Sigmoid colon (tissue), 4 donors: ENCODE data around the gene NCAN.

Source experiments
- POLR2A ChIP-seq, 2 donors: fragments of 450-650 bp; IDR thresholded peaks; one replicate each; pipeline ENCODE4 v1.6.1; 2016; ENCODE audit warnings: antibody characterized with exemption in 2 of 2, mild to moderate bottlenecking in 2 of 2, moderate library complexity in 2 of 2
- POLR2AphosphoS5 ChIP-seq, 4 donors: sonication (generic); formaldehyde crosslinking; IDR thresholded peaks; one replicate each; pipeline ENCODE4 v1.6.1; 2017; ENCODE audit warnings: antibody characterized with exemption in 4 of 4
- TF ChIP-seq, protein P1 (sequence below), 4 experiments: fragments of 450-650 bp in 3 of 4; fragments of 200-600 bp in 1 of 4; IDR thresholded peaks; one replicate each; pipeline ENCODE4 v1.5.1; 2016 to 2019; ENCODE audit warnings: antibody characterized with exemption in 4 of 4, mild to moderate bottlenecking in 3 of 4, moderate library complexity in 2 of 4

DNA sequence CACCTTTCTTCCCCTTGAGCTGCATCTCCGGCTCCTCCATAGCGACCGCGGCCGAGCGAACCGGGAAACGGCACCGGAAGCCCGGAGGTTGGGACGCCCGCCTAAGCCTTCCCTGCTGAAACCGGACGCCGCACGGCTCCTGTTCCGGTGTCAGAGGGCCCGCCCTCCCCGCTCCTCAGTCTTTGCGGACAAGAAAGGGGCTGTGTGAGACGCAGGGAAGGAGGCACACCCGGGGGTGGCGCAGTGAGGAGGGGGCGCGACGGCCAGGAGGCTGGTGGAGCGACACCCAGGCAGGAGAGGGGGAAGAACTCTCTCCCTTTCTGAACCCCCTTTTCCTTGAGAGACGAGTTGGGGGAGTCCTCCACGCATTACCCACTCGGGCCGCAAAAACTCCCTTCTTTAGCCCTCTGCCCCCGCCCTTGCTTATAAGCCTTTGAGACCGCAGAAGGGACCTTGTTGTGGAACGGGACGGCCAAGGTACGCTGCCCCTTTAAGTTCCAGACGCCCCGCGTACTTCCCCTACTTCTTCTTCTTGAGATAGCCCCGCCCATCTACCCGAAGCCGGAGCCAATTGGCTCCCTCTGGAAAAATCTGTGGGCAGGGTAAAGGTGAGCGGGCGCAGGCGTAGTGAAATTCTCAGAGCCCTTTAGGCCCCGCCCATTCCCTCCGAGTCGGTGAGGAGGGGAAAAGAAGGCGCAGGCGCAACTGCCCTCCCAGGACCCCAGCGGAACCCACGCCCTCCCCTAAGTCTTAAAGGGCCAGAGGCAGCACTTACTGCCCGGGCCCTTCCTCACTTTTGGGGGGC lies 19.5 kb upstream of the NCAN start, which contains the start of the genes BORCS8 and RFXANK:
- TF ChIP-seq POLR2A (IDR thresholded peaks at IDR 0.05) (peak; percentile 29 to 62), POLR2AphosphoS5 (IDR thresholded peaks at IDR 0.05) (peak; percentile 33 to 76 (median 61))
- TF ChIP-seq, protein P1, sequence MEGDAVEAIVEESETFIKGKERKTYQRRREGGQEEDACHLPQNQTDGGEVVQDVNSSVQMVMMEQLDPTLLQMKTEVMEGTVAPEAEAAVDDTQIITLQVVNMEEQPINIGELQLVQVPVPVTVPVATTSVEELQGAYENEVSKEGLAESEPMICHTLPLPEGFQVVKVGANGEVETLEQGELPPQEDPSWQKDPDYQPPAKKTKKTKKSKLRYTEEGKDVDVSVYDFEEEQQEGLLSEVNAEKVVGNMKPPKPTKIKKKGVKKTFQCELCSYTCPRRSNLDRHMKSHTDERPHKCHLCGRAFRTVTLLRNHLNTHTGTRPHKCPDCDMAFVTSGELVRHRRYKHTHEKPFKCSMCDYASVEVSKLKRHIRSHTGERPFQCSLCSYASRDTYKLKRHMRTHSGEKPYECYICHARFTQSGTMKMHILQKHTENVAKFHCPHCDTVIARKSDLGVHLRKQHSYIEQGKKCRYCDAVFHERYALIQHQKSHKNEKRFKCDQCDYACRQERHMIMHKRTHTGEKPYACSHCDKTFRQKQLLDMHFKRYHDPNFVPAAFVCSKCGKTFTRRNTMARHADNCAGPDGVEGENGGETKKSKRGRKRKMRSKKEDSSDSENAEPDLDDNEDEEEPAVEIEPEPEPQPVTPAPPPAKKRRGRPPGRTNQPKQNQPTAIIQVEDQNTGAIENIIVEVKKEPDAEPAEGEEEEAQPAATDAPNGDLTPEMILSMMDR (IDR thresholded peaks at IDR 0.05), result no peak
